Keratinocyte (primary cell): ENCODE measurements around the gene FNDC8.

ENCODE experiments used
- EZH2 ChIP-seq: IDR thresholded peaks from one replicate; pipeline ENCODE4 v1.6.1; 2012; ENCODE audit warnings: inconsistent platforms, mild to moderate bottlenecking, low read length, moderate library complexity
- TF ChIP-seq, protein P1 (sequence below), 3 experiments: IDR thresholded peaks in 1 of 3; conservative IDR thresholded peaks in 1 of 3; optimal IDR thresholded peaks in 1 of 3; 2 replicates in 2 of 3; 3 replicates in 1 of 3; pipeline versions ENCODE3 to v1.5.1; 2011; ENCODE audit warnings: low read length in 3 of 3, mild to moderate bottlenecking in 3 of 3, moderate library complexity in 2 of 3, control low read depth in 1 of 3, inconsistent platforms in 1 of 3; ENCODE audit not compliant: insufficient read depth in 2 of 3; ENCODE audit errors: extremely low read depth in 1 of 3

- TF ChIP-seq, protein P1, sequence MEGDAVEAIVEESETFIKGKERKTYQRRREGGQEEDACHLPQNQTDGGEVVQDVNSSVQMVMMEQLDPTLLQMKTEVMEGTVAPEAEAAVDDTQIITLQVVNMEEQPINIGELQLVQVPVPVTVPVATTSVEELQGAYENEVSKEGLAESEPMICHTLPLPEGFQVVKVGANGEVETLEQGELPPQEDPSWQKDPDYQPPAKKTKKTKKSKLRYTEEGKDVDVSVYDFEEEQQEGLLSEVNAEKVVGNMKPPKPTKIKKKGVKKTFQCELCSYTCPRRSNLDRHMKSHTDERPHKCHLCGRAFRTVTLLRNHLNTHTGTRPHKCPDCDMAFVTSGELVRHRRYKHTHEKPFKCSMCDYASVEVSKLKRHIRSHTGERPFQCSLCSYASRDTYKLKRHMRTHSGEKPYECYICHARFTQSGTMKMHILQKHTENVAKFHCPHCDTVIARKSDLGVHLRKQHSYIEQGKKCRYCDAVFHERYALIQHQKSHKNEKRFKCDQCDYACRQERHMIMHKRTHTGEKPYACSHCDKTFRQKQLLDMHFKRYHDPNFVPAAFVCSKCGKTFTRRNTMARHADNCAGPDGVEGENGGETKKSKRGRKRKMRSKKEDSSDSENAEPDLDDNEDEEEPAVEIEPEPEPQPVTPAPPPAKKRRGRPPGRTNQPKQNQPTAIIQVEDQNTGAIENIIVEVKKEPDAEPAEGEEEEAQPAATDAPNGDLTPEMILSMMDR (optimal IDR thresholded peaks at IDR 0.05 in 1 of 3, IDR thresholded peaks at IDR 0.05 in 1 of 3, conservative IDR thresholded peaks at IDR 0.05 in 1 of 3; ENCODE audit: extremely low read depth in 1 of 3, insufficient read depth in 2 of 3, low read length in 3 of 3), result no peak
- TF ChIP-seq EZH2, result no peak
These were observed 39.9 kb downstream of the FNDC8 start for GRCh38 chr17:35161281-35161761.
